PC-3 (cell line): ENCODE results near the gene RAC3. TPM values are rescaled to one million over a fixed set of nuclear protein-coding genes. Genes with fewer than 3 reads are reported as not detected.

Experiments
- ATAC-seq: fragments of 200-7000 bp; cut with Tn5 transposase; 2 replicates; pipeline ENCODE4 v1.9.1; 2020; ENCODE audit warnings: mild to moderate bottlenecking, moderate library complexity
- Bru-seq: library from RNA; stranded (reverse); fragments of 400-500 nt; gene quantifications from one replicate; lab custom pipeline; 2021; lab: Mats Ljungman, UMichigan
- BruChase-seq, 2 experiments: library from RNA; stranded (reverse); fragments of 400-500 nt; gene quantifications; one replicate each; lab custom pipeline; 2021; lab: Mats Ljungman, UMichigan
- BruUV-seq: library from RNA; stranded (reverse); fragments of 400-500 nt; replicated peaks from 2 replicates; lab custom pipeline; 2021; lab: Mats Ljungman, UMichigan
- CTCF ChIA-PET: fragments of 300-600 bp; sonication (Branson Sonifier 250); formaldehyde crosslinking; loops from one replicate; lab custom pipeline; 2022; ENCODE audit warnings: antibody characterized with exemption; lab: Charles Lee
- POLR2A ChIA-PET: fragments of 300-600 bp; sonication (Branson Sonifier 250); formaldehyde crosslinking; loops from one replicate; lab custom pipeline; 2022; ENCODE audit warnings: antibody characterized with exemption; ENCODE audit not compliant: unreplicated experiment; lab: Charles Lee
- DNase-seq: peaks from one replicate; pipeline ENCODE4 v3.0.0-alpha.2; 2015
- H2AFZ ChIP-seq: fragments of 300-600 bp; sonication (generic); 2 replicates; pipeline ENCODE4 v1.6.0; 2016; ENCODE audit warnings: antibody characterized with exemption, low read length
- H3F3A ChIP-seq: fragments of 300-600 bp; sonication (generic); one replicate; pipeline ENCODE4 v1.6.0; 2017; ENCODE audit warnings: antibody characterized with exemption, low read length, control low read depth, mild to moderate bottlenecking; ENCODE audit not compliant: unreplicated experiment
- H3K27ac ChIP-seq: fragments of 300-600 bp; sonication (generic); 2 replicates; pipeline ENCODE4 v1.5.1; 2016; ENCODE audit warnings: mild to moderate bottlenecking, low read length
- H3K27me3 ChIP-seq: fragments of 300-600 bp; sonication (generic); 2 replicates; pipeline ENCODE4 v1.6.1; 2016; ENCODE audit warnings: low read length, mixed read lengths
- H3K36me3 ChIP-seq: fragments of 300-600 bp; sonication (generic); 2 replicates; pipeline ENCODE4 v1.6.1; 2016; ENCODE audit warnings: low read depth, mixed run types, low read length, mixed read lengths
- H3K4me1 ChIP-seq: fragments of 300-600 bp; sonication (generic); 2 replicates; pipeline ENCODE4 v1.5.1; 2016; ENCODE audit warnings: low read length; ENCODE audit not compliant: insufficient read depth
- H3K4me2 ChIP-seq: fragments of 300-600 bp; sonication (generic); 2 replicates; pipeline ENCODE4 v1.6.0; 2016; ENCODE audit warnings: low read length
- H3K4me3 ChIP-seq: fragments of 300-600 bp; sonication (generic); 2 replicates; pipeline ENCODE4 v1.5.1; 2016; ENCODE audit warnings: mild to moderate bottlenecking, low read length, mixed read lengths
- H3K79me2 ChIP-seq: fragments of 300-600 bp; sonication (generic); 2 replicates; pipeline ENCODE4 v1.6.1; 2017; ENCODE audit warnings: low read length, mixed read lengths
- H3K9ac ChIP-seq: fragments of 300-600 bp; sonication (generic); 2 replicates; pipeline ENCODE4 v1.6.0; 2016; ENCODE audit warnings: mild to moderate bottlenecking, low read length
- H3K9me2 ChIP-seq: fragments of 300-600 bp; sonication (generic); replicated peaks from 2 replicates; pipeline ENCODE4 v1.6.1; 2016; ENCODE audit warnings: mixed run types, low read length, mixed read lengths
- H3K9me3 ChIP-seq: fragments of 300-600 bp; sonication (generic); 2 replicates; pipeline ENCODE4 v1.6.1; 2016; ENCODE audit warnings: low read length, mixed read lengths
- H4K20me1 ChIP-seq: fragments of 300-600 bp; sonication (generic); 2 replicates; pipeline ENCODE4 v1.6.1; 2016; ENCODE audit warnings: low read length, mixed read lengths
- EZH2 ChIP-seq: fragments of 300-600 bp; sonication (generic); IDR thresholded peaks from one replicate; pipeline ENCODE4 v1.6.1; 2017; ENCODE audit warnings: antibody characterized with exemption, mild to moderate bottlenecking, low read length; ENCODE audit not compliant: unreplicated experiment
- EZH2phosphoT487 ChIP-seq: fragments of 300-600 bp; sonication (generic); IDR thresholded peaks from 2 replicates; pipeline ENCODE4 v1.6.1; 2018; ENCODE audit warnings: mild to moderate bottlenecking, antibody characterized with exemption, low read length, borderline replicate concordance
- intact Hi-C: fragments of 100-400 bp; cut with micrococcal nuclease; formaldehyde crosslinking; loops from 2 replicates; pipeline ENCODE4 v1.9.0; 2023
- long read RNA-seq: library from polyadenylated mRNA; unstranded; transcript quantifications from one replicate; pipeline ENCODE4 v2.0.0, GENCODE V29; 2021; ENCODE audit not compliant: unreplicated experiment
- total RNA-seq: library from RNA; depleted of rRNA; stranded (reverse); fragments of >200 nt; gene quantifications from 2 replicates; pipeline ENCODE4 v1.2.3, GENCODE V29; 2014; rRNA removed
- TF ChIP-seq, protein P1 (sequence below): fragments of 300-600 bp; sonication (generic); conservative IDR thresholded peaks from 2 replicates; pipeline ENCODE4 v1.5.1; 2017; ENCODE audit warnings: antibody characterized with exemption, low read depth, mild to moderate bottlenecking, low read length

RAC3 gene
- total RNA-seq (46.8 and 52.2 TPM in 2 replicates), Bru-seq, nascent RNA (percentile 51 among the genes with signal in this experiment), BruChase-seq, experiment 1, labeled RNA remaining after a 6-hour chase (percentile 71 among the genes with signal in this experiment), BruChase-seq, experiment 2, labeled RNA remaining after a 2-hour chase (percentile 50 among the genes with signal in this experiment)
- long read RNA-seq, partial matches to known transcripts: 0 of 4 reads
- long read RNA-seq, other reads (novel, unspliced or antisense): 1 of 4 reads

DNA sequence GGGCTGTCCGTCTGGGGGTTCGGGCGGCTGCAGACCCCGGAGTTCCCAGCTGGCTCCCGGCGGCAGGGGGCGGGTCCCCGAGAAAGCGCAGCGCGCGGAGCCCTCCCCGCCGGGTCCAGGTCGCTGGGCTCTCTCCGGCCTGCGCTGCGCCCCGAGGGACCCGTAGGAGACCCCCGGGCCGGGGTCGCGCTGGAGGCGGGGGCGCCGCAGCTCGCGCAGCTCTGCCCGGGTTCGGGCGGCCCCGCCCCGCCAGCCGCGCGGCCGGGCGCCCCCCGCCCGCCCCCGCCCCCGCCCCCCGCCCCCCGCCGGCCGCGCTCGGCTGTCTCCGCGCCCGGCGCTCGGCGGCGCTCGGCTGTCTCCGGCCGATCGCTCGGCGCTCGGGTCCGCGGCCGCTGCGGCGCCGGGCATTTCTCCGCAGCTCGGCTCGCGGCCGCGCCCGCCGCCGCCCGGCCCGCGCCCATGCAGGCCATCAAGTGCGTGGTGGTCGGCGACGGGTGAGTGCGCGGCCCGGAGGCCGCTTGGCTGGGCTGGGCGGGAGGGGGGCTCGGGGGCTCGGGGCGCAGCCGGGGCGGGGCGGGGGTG, at the start of gene RAC3:
TSS of gene RAC3 (plus strand) at position 376 of the 582 bp plus-strand sequence. CDS start at position 460, 84 bp downstream.
- peak within 1 kb of the TSS; percentile 23 for H3K27ac ChIP-seq
- peak; percentile 58 for ATAC-seq

GRCh38 chr17:81983011-81983638, 48.4 kb upstream of the RAC3 start:
- no peak overlapping the region for H3K4me3 ChIP-seq
- H3K36me3 ChIP-seq: no peaks in the 10 kb centered on the region
- H3K4me1 ChIP-seq: peaks cover 4% of the 10 kb centered on the region; the same call in 1 of the 2 replicates
- no peak overlapping the region for H2AFZ ChIP-seq
- no peak overlapping the region for H3K4me2 ChIP-seq
- H3K9ac ChIP-seq: no peak overlapping the region
- intact Hi-C loops: no loop called here
- H3F3A ChIP-seq: no peaks in the 10 kb centered on the region
- no peaks in the 10 kb centered on the region for H3K27me3 ChIP-seq
- ATAC-seq (no peak), DNase-seq (no peak)
- peaks cover 12% of the 10 kb centered on the region for H3K79me2 ChIP-seq
- TF ChIP-seq EZH2 (no peak), EZH2phosphoT487 (no peak)
- TF ChIP-seq, protein P1, sequence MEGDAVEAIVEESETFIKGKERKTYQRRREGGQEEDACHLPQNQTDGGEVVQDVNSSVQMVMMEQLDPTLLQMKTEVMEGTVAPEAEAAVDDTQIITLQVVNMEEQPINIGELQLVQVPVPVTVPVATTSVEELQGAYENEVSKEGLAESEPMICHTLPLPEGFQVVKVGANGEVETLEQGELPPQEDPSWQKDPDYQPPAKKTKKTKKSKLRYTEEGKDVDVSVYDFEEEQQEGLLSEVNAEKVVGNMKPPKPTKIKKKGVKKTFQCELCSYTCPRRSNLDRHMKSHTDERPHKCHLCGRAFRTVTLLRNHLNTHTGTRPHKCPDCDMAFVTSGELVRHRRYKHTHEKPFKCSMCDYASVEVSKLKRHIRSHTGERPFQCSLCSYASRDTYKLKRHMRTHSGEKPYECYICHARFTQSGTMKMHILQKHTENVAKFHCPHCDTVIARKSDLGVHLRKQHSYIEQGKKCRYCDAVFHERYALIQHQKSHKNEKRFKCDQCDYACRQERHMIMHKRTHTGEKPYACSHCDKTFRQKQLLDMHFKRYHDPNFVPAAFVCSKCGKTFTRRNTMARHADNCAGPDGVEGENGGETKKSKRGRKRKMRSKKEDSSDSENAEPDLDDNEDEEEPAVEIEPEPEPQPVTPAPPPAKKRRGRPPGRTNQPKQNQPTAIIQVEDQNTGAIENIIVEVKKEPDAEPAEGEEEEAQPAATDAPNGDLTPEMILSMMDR: no peak
- no TSS peak for BruUV-seq
- ChIA-PET POLR2A (no interaction called here), CTCF (no interaction called here)
- no peak overlapping the region for H3K27ac ChIP-seq
- no peaks in the 10 kb centered on the region for H3K9me2 ChIP-seq
- H4K20me1 ChIP-seq: no peaks in the 10 kb centered on the region
- no peaks in the 10 kb centered on the region for H3K9me3 ChIP-seq

More for the DNA sequence above, at the start of gene RAC3:
- H4K20me1 ChIP-seq: peaks cover 3% of the 10 kb centered on the region; the same call in 1 of the 2 replicates
- H3K9me2 ChIP-seq: no peaks in the 10 kb centered on the region
- peak within 1 kb of the TSS; percentile 79 for H3K4me3 ChIP-seq
- intact Hi-C loops: no loop called here
- H3K79me2 ChIP-seq: peaks cover 11% of the 10 kb centered on the region
- peak within 1 kb of the TSS; percentile 94 for H3K4me2 ChIP-seq
- peaks cover 21% of the 10 kb centered on the region for H3K4me1 ChIP-seq
- H3K9ac ChIP-seq: peak within 1 kb of the TSS; percentile 47
- peak within 1 kb of the TSS; percentile 88 for H2AFZ ChIP-seq
- H3K27me3 ChIP-seq: no peaks in the 10 kb centered on the region
- no peak for TF ChIP-seq EZH2phosphoT487
- TF ChIP-seq, protein P1: no peak
- no peak for TF ChIP-seq EZH2
- H3K9me3 ChIP-seq: no peaks in the 10 kb centered on the region
- CTCF ChIA-PET: no interaction called here
- H3F3A ChIP-seq: no peaks in the 10 kb centered on the region
- no TSS peak for BruUV-seq
- POLR2A ChIA-PET: interaction anchor here (0.6 kb wide), 1 partner anchor 265 kb away, joined by 5 read pairs; no protein-coding TSS in a partner anchor
- DNase-seq: peak; percentile 58
- no peaks in the 10 kb centered on the region for H3K36me3 ChIP-seq
